GM12878 (cell line): ENCODE data around the gene ASAP2. TPM values are rescaled to one million over a fixed set of nuclear protein-coding genes. Genes with fewer than 3 reads are reported as not detected.

Experiments used
- ATAC-seq: fragments of 200-7000 bp; cut with Tn5 transposase; 3 replicates; pipeline ENCODE4 v1.9.1; 2020; ENCODE audit warnings: mild to moderate bottlenecking, moderate library complexity
- BruUV-seq: library from RNA; stranded (reverse); fragments of 400-500 nt; replicated peaks from 2 replicates; lab custom pipeline; 2021; lab: Mats Ljungman, UMichigan
- CTCF ChIA-PET: fragments of 300-600 bp; sonication (Branson Sonifier 250); formaldehyde crosslinking; extraction: SDS; loops from one replicate; lab custom pipeline; 2021; ENCODE audit warnings: inconsistent platforms; lab: Yijun Ruan, JAX
- POLR2A ChIA-PET: fragments of 350-600 bp; formaldehyde crosslinking; extraction: SDS; loops from one replicate; lab custom pipeline; 2021; ENCODE audit warnings: inconsistent platforms; lab: Charles Lee
- RAD21 ChIA-PET: fragments of 300-600 bp; sonication (Branson Sonifier 250); formaldehyde crosslinking; loops from one replicate; lab custom pipeline; 2023; ENCODE audit warnings: antibody characterized with exemption; ENCODE audit not compliant: unreplicated experiment; lab: Charles Lee
- SMC1A ChIA-PET: fragments of 300-600 bp; sonication (Branson Sonifier 250); formaldehyde crosslinking; loops from one replicate; lab custom pipeline; 2023; ENCODE audit not compliant: unreplicated experiment, uncharacterized antibody; lab: Charles Lee
- DNase-seq: peaks from one replicate; pipeline ENCODE4 v3.0.0-alpha.2; 2011; ENCODE audit warnings: low read depth, low spot score
- FAIRE-seq: peaks from 3 replicates; lab custom pipeline; 2011; peaks lifted over from hg19 to GRCh38; lab: Jason Lieb, UNC
- H2AFZ ChIP-seq: 2 replicates; pipeline ENCODE4 v1.6.0; 2011; ENCODE audit warnings: low read depth, low read length, control low read depth; ENCODE audit not compliant: control insufficient read depth
- H3K27ac ChIP-seq: 2 replicates; pipeline ENCODE4 v1.5.1; 2011; ENCODE audit warnings: control low read depth; ENCODE audit not compliant: control insufficient read depth, insufficient read depth
- H3K27me3 ChIP-seq, 2 experiments: replicated peaks in 1 of 2; 2 replicates each; pipeline versions ENCODE4 v1.6.0 to v1.6.1; 2011; ENCODE audit warnings: low read length in 1 of 2; ENCODE audit not compliant: control insufficient read depth in 2 of 2, insufficient read depth in 2 of 2
- H3K36me3 ChIP-seq, 2 experiments: 2 replicates each; pipeline ENCODE4 v1.5.1; 2011; ENCODE audit warnings: low read length in 1 of 2; ENCODE audit not compliant: control insufficient read depth in 2 of 2, insufficient read depth in 2 of 2
- H3K4me1 ChIP-seq: 2 replicates; pipeline ENCODE4 v1.6.1; 2011; ENCODE audit warnings: mild to moderate bottlenecking, low read length, moderate library complexity, mixed read lengths; ENCODE audit not compliant: control insufficient read depth, insufficient read depth
- H3K4me2 ChIP-seq: 2 replicates; pipeline ENCODE4 v1.6.0; 2011; ENCODE audit warnings: control low read depth; ENCODE audit not compliant: control insufficient read depth, insufficient read depth
- H3K4me3 ChIP-seq: fragments of 200-600 bp; sonication (generic); 2 replicates; pipeline ENCODE4 v1.5.1; 2016
- H3K79me2 ChIP-seq: 2 replicates; pipeline ENCODE4 v1.6.0; 2011; ENCODE audit warnings: low read length; ENCODE audit not compliant: control insufficient read depth, insufficient read depth
- H3K9ac ChIP-seq: 2 replicates; pipeline ENCODE4 v1.8.0; 2011; ENCODE audit warnings: low read length, control low read depth, mixed read lengths; ENCODE audit not compliant: control insufficient read depth, insufficient read depth
- H3K9me3 ChIP-seq: replicated peaks from 3 replicates; pipeline ENCODE4 v1.5.1; 2011; ENCODE audit warnings: mild to moderate bottlenecking, low read length; ENCODE audit not compliant: control insufficient read depth, insufficient read depth
- H4K20me1 ChIP-seq: 2 replicates; pipeline ENCODE4 v1.6.0; 2011; ENCODE audit not compliant: control insufficient read depth, insufficient read depth
- CHD4 ChIP-seq: fragments of 200-600 bp; sonication (generic); IDR thresholded peaks from 2 replicates; pipeline ENCODE4 v1.6.1; 2016; ENCODE audit warnings: mild to moderate bottlenecking
- CUX1 ChIP-seq: IDR thresholded peaks from 2 replicates; pipeline ENCODE4 v1.6.1; 2012; ENCODE audit warnings: improper control_type of control experiment, low read depth, low read length; ENCODE audit not compliant: insufficient replicate concordance
- JUND ChIP-seq: IDR thresholded peaks from 2 replicates; pipeline ENCODE4 v1.6.1; 2012; ENCODE audit warnings: low read depth, mild to moderate bottlenecking, low read length, improper control_type of control experiment, moderate library complexity
- MYB ChIP-seq: fragments of 150-350 bp; IDR thresholded peaks from 2 replicates; pipeline ENCODE4 v1.6.1; 2014; ENCODE audit warnings: mild to moderate bottlenecking, low read depth, low read length, borderline replicate concordance
- RCOR1 ChIP-seq: conservative IDR thresholded peaks from 2 replicates; pipeline ENCODE4 v1.6.1; 2012; ENCODE audit warnings: low read depth, low read length, improper control_type of control experiment
- RFX5 ChIP-seq: IDR thresholded peaks from 2 replicates; pipeline ENCODE4 v1.6.1; 2011; ENCODE audit warnings: low read depth, low read length, improper control_type of control experiment
- SREBF1 ChIP-seq: IDR thresholded peaks from 2 replicates; pipeline ENCODE4 v1.6.1; 2012; ENCODE audit warnings: mild to moderate bottlenecking, low read length
- ZNF384 ChIP-seq: IDR thresholded peaks from 2 replicates; pipeline ENCODE4 v1.6.1; 2012; ENCODE audit warnings: low read depth, mild to moderate bottlenecking, low read length, improper control_type of control experiment, borderline replicate concordance
- ZNF687 ChIP-seq: fragments of 450-650 bp; IDR thresholded peaks from 2 replicates; pipeline ENCODE4 v1.6.1; 2017; ENCODE audit warnings: mild to moderate bottlenecking, moderate library complexity
- WGBS: methylation state at CpG from one replicate; pipeline ENCODE4 v1.1.6; 2016; ENCODE audit warnings: low lambda C conversion rate; ENCODE audit not compliant: insufficient replicate concordance, insufficient coverage; ENCODE audit errors: missing lambda C conversion rate; 5-methylcytosine and 5-hydroxymethylcytosine counted together
- in situ Hi-C: fragments of 300-500 bp; cut with MboI; formaldehyde crosslinking; loops from 9 replicates; pipeline ENCODE4 v1.14.3; 2018; ENCODE audit warnings: mixed read lengths
- intact Hi-C: fragments of 100-400 bp; cut with micrococcal nuclease; formaldehyde crosslinking; loops from one replicate; pipeline ENCODE4 v1.14.2; 2022; ENCODE audit not compliant: unreplicated experiment
- polyA plus RNA-seq, 11 experiments: library from polyadenylated mRNA; depleted of rRNA in 4 of 11; unstranded in 6 of 11; stranded (reverse) in 5 of 11; fragments of >200 nt; fragmentation: Nextera tagmentation in 4 of 11; fragmentation: Illumina TruSeq in 1 of 11; extraction: Ambion mirVana in 4 of 11; extraction: Trizol in 1 of 11; gene quantifications; 1 replicate in 1 of 11; 2 replicates in 10 of 11; pipeline versions ENCODE4 v1.2.1 to v1.2.3, GENCODE V29; 2011 to 2016; ENCODE audit warnings: inconsistent platforms in 2 of 11, missing spikeins in 2 of 11, low read depth in 1 of 11
- total RNA-seq, 4 experiments: library from RNA; depleted of rRNA in 3 of 4; stranded (reverse); fragments of >200 nt in 3 of 4; fragmentation: Illumina TruSeq in 1 of 4; extraction: Trizol in 1 of 4; gene quantifications; 2 replicates each; pipeline versions ENCODE4 v1.2.1 to v1.2.3, GENCODE V29; 2013 to 2021
- TF ChIP-seq, protein P1 (sequence below): fragments of 450-650 bp; IDR thresholded peaks from 2 replicates; pipeline ENCODE4 v1.6.1; 2017; ENCODE audit warnings: mild to moderate bottlenecking, moderate library complexity

ASAP2 gene
- total and polyA plus RNA-seq, 10 of the 15 experiments (the other 5 are each of a cell fraction or from before 2014, with no cell fraction given): 0.05 to 0.27 (median 0.07) TPM; not detected in 4

- no peak for ATAC-seq
- ChIA-PET CTCF (no interaction called here), RAD21 (no interaction called here), POLR2A (no interaction called here), SMC1A (no interaction called here)
- DNase-seq: no peak
- intact Hi-C loops (no loop called here), in situ Hi-C loops (no loop called here)
- Histone ChIP-seq H3K9ac (no peak overlapping the region), H3K36me3 (no peaks in the 10 kb centered on the region), H2AFZ (no peak overlapping the region), H3K4me3 (no peak overlapping the region), H4K20me1 (no peaks in the 10 kb centered on the region), H3K4me1 (no peaks in the 10 kb centered on the region), H3K27ac (no peak overlapping the region), H3K4me2 (no peak overlapping the region), H3K27me3 (no peaks in the 10 kb centered on the region; a peak in 1 of 4 replicates), H3K79me2 (no peaks in the 10 kb centered on the region), H3K9me3 (no peaks in the 10 kb centered on the region)
- no TSS peak for BruUV-seq
- 47% methylated on average over 4 of the region's 4 CpGs for WGBS
- FAIRE-seq: no peak
- TF ChIP-seq ZNF687 (no peak), SREBF1 (no peak), RFX5 (no peak), RCOR1 (no peak), ZNF384 (no peak), MYB (no peak), JUND (no peak), CHD4 (no peak), CUX1 (no peak)
- TF ChIP-seq, protein P1, sequence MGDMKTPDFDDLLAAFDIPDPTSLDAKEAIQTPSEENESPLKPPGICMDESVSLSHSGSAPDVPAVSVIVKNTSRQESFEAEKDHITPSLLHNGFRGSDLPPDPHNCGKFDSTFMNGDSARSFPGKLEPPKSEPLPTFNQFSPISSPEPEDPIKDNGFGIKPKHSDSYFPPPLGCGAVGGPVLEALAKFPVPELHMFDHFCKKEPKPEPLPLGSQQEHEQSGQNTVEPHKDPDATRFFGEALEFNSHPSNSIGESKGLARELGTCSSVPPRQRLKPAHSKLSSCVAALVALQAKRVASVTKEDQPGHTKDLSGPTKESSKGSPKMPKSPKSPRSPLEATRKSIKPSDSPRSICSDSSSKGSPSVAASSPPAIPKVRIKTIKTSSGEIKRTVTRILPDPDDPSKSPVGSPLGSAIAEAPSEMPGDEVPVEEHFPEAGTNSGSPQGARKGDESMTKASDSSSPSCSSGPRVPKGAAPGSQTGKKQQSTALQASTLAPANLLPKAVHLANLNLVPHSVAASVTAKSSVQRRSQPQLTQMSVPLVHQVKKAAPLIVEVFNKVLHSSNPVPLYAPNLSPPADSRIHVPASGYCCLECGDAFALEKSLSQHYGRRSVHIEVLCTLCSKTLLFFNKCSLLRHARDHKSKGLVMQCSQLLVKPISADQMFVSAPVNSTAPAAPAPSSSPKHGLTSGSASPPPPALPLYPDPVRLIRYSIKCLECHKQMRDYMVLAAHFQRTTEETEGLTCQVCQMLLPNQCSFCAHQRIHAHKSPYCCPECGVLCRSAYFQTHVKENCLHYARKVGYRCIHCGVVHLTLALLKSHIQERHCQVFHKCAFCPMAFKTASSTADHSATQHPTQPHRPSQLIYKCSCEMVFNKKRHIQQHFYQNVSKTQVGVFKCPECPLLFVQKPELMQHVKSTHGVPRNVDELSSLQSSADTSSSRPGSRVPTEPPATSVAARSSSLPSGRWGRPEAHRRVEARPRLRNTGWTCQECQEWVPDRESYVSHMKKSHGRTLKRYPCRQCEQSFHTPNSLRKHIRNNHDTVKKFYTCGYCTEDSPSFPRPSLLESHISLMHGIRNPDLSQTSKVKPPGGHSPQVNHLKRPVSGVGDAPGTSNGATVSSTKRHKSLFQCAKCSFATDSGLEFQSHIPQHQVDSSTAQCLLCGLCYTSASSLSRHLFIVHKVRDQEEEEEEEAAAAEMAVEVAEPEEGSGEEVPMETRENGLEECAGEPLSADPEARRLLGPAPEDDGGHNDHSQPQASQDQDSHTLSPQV: no peak
Observed at GRCh38 chr2:9250091-9250490, 43.5 kb downstream of the ASAP2 start.
